ENCODE results near the gene DSCAML1. TPM values are rescaled to one million over a fixed set of nuclear protein-coding genes. Genes with fewer than 3 reads are reported as not detected.
A peak's percentile ranks its signal among the peaks of the same experiment; 100 is the strongest.

The DSCAML1 gene
- total and polyA plus RNA-seq, 10 of the 15 experiments (the other 5 are each of a cell fraction or from before 2014, with no cell fraction given) = 0.03 to 0.18 (median 0.06) TPM; not detected in 1

- POLR2A ChIA-PET = interaction anchor here (1.3 to 3.2 kb wide), 3 partner anchors 113 to 128 kb away, joined by 3 to 16 read pairs (median 9); no protein-coding TSS in a partner anchor
- in situ Hi-C loops (cut with MboI) = no loop called here
- FAIRE-seq = peak; percentile 56
- TF ChIP-seq E4F1 (IDR thresholded peaks at IDR 0.05; ENCODE audit: borderline replicate concordance, partially characterized antibody) (no peak), STAT1 (conservative IDR thresholded peaks at IDR 0.05) (no peak), MTA2 (IDR thresholded peaks at IDR 0.05; ENCODE audit: low read depth) (no peak), MEF2A (IDR thresholded peaks at IDR 0.05; ENCODE audit: insufficient read depth, low read depth, low read length) (no peak), EP300 (IDR thresholded peaks at IDR 0.05; ENCODE audit: borderline replicate concordance in 1 of 2, control insufficient read depth in 1 of 2, low read depth in 2 of 2, low read length in 2 of 2) (no peak), CHD1 (IDR thresholded peaks at IDR 0.05; ENCODE audit: low read depth, low read length) (no peak), CBFB (IDR thresholded peaks at IDR 0.05; ENCODE audit: low read depth) (no peak), REST (IDR thresholded peaks at IDR 0.05; ENCODE audit: low read depth, low read length) (no peak), TCF3 (IDR thresholded peaks at IDR 0.05; ENCODE audit: borderline replicate concordance, insufficient read depth, low read depth, low read length) (no peak), PBX3 (IDR thresholded peaks at IDR 0.05; ENCODE audit: insufficient replicate concordance, low read depth, low read length) (no peak), USF1 (IDR thresholded peaks at IDR 0.05; ENCODE audit: borderline replicate concordance, extremely low read length, insufficient read depth, low read depth, low read length) (no peak), YY1 (IDR thresholded peaks at IDR 0.05; ENCODE audit: low read depth, low read length) (peak; percentile 45; the same call in 1 of the 2 replicates), ZNF622 (IDR thresholded peaks at IDR 0.05) (no peak), SPI1 (IDR thresholded peaks at IDR 0.05; ENCODE audit: borderline replicate concordance, insufficient read depth, low read depth, low read length) (no peak)
Observed at GRCh38 chr11:117823294-117823945, 26.4 kb upstream of the DSCAML1 start.

More at GRCh38 chr11:117823294-117823945, 26.4 kb upstream of the DSCAML1 start:
- Histone ChIP-seq H3K9me3 (replicated peaks; ENCODE audit: control insufficient read depth, insufficient read depth, low read length) (no peaks in the 10 kb centered on the region), H4K20me1 (ENCODE audit: control insufficient read depth, insufficient read depth) (no peaks in the 10 kb centered on the region), H3K27me3 (replicated peaks in 1 of 2; ENCODE audit: control insufficient read depth in 2 of 2, insufficient read depth in 2 of 2, low read length in 1 of 2) (no peaks in the 10 kb centered on the region), H3K4me1 (ENCODE audit: control insufficient read depth, insufficient read depth, low read length) (peaks cover 18% of the 10 kb centered on the region), H3K4me2 (ENCODE audit: control insufficient read depth, insufficient read depth) (no peak overlapping the region), H3K9ac (ENCODE audit: control insufficient read depth, insufficient read depth, low read length) (no peak overlapping the region; the same call in 1 of the 2 replicates), H2AFZ (ENCODE audit: control insufficient read depth, low read depth, low read length) (no peak overlapping the region), H3K27ac (ENCODE audit: control insufficient read depth, insufficient read depth) (no peak overlapping the region), H3K4me3 (no peak overlapping the region), H3K79me2 (ENCODE audit: control insufficient read depth, insufficient read depth, low read length) (no peaks in the 10 kb centered on the region), H3K36me3 (ENCODE audit: control insufficient read depth in 2 of 2, insufficient read depth in 2 of 2, low read length in 1 of 2) (no peaks in the 10 kb centered on the region)
- no TSS peak for BruUV-seq (replicated peaks)
- RAD21 ChIA-PET (ENCODE audit: unreplicated experiment) = interaction anchor here (0.6 to 22.6 kb wide), 18 partner anchors 8 to 348 kb away, joined by 3 to 393 read pairs (median 5); no protein-coding TSS in a partner anchor
- WGBS (ENCODE audit: insufficient coverage, insufficient replicate concordance, low lambda C conversion rate, missing lambda C conversion rate) = 29% methylated on average over 17 of the region's 18 CpGs
- intact Hi-C loops (cut with micrococcal nuclease; ENCODE audit: unreplicated experiment) = loop anchor here (1.0 kb wide), 2 partner anchors 21 to 230 kb away; no protein-coding TSS in a partner anchor
- ATAC-seq (peak; percentile 62), DNase-seq (ENCODE audit: low read depth, low spot score) (no peak)
- SMC1A ChIA-PET (ENCODE audit: uncharacterized antibody, unreplicated experiment) = interaction anchor here (0.7 to 11.7 kb wide), 24 partner anchors 11 to 230 kb away, joined by 3 to 183 read pairs (median 4); no protein-coding TSS in a partner anchor
- CTCF ChIA-PET = interaction anchor here (0.8 to 16.0 kb wide), 27 partner anchors 8 to 398 kb away, joined by 3 to 503 read pairs (median 4); partner anchors contain the start of gene IL10RA

Measured in GM12878 (cell line).